ENCODE results near the gene MAEA. TPM values are rescaled to one million over a fixed set of nuclear protein-coding genes. Genes with fewer than 3 reads are reported as not detected.

Gene MAEA
- total and polyA plus RNA-seq, 2 experiments from 2014 or later: 57.3 to 85.0 TPM

DNA sequence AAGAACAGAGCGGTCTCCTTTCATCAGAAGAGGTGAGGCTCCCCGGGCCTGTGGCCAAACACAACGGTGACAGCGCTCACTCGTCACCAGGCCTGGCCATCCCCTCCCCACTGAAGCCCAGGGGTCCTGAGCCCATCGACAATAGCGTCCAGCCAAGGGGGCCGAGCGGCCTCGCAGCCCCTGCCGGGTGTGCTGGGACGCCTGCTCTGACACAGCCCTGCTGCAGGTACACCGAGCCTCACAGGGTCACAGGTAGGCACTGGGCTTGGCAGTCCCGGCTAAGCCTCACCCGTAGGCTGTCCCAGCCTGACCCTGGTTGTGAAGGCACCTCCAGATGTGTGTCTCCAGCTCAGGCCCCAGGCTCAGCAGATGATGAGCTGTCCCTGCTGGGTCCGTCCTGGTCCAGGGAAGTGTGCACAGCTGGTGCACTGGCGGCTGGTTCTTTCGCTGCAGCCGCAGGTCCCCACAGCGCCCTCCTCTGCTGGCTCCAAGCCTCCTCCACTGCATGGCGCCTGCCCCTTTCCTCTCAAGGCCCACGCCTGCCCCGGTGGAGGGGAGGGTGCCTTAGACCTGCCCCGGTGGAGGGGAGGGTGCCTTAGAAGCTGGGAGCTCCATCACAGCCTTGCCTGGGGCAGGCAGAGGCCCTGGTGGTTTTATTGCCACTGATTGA lies 78.9 kb downstream of the MAEA start:
- Histone ChIP-seq H3K9me2 (ENCODE audit: insufficient read depth) (no peaks in the 10 kb centered on the region), H4K20me1 (ENCODE audit: insufficient read depth) (no peaks in the 10 kb centered on the region), H3K9ac (no peak overlapping the region), H3K79me2 (ENCODE audit: insufficient read depth) (no peaks in the 10 kb centered on the region), H3F3A (ENCODE audit: insufficient read depth) (no peaks in the 10 kb centered on the region), H3K36me3 (ENCODE audit: low read depth) (no peaks in the 10 kb centered on the region), H3K9me3 (ENCODE audit: low read depth) (no peaks in the 10 kb centered on the region), H3K4me3 (no peak overlapping the region), H3K4me1 (ENCODE audit: insufficient read depth) (no peaks in the 10 kb centered on the region), H2AFZ (no peak overlapping the region), H3K27me3 (replicated peaks; ENCODE audit: insufficient read depth) (no peaks in the 10 kb centered on the region), H3K27ac (no peak overlapping the region), H3K4me2 (ENCODE audit: unreplicated experiment) (no peak overlapping the region)
- no peak for TF ChIP-seq EZH2 (IDR thresholded peaks at IDR 0.05; ENCODE audit: insufficient read depth, poor library complexity, severe bottlenecking)
- TF ChIP-seq EZH2phosphoT487 (IDR thresholded peaks at IDR 0.05; ENCODE audit: insufficient read depth, low read depth): no peak
- no peak for DNase-seq
- 90 to 93% methylated on average over 23 to 24 of the region's 24 CpGs for WGBS, 2 experiments (ENCODE audit: low coverage in 1 of 2, low lambda C conversion rate in 2 of 2, missing lambda C conversion rate in 2 of 2)
- in situ Hi-C loops (cut with MboI): no loop called here

DNA sequence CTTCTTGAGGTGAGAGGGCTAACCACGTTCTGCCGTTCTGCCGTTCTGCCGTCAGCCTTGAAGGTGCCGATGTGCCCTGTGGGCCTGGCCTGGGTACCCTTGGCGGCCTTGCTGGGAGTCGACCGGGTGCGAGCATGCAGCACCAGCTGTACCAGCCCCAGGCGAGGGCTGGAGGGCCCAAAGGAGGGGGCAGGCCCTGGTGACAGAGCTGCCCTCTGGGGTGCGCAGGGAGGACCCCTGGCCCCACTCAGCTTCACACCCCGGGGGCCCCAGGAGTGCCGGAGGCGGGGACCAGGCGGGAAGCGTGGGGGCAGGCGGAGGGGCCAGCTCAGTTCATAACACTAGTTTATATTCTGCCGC lies 79.4 kb downstream of the MAEA start:
- Histone ChIP-seq H4K20me1 (ENCODE audit: insufficient read depth) (no peaks in the 10 kb centered on the region), H2AFZ (no peak overlapping the region), H3K27me3 (replicated peaks; ENCODE audit: insufficient read depth) (no peaks in the 10 kb centered on the region), H3K79me2 (ENCODE audit: insufficient read depth) (no peaks in the 10 kb centered on the region), H3K4me2 (ENCODE audit: unreplicated experiment) (no peak overlapping the region), H3K4me1 (ENCODE audit: insufficient read depth) (no peaks in the 10 kb centered on the region), H3K4me3 (no peak overlapping the region), H3K36me3 (ENCODE audit: low read depth) (no peaks in the 10 kb centered on the region), H3K9me2 (ENCODE audit: insufficient read depth) (no peaks in the 10 kb centered on the region), H3K9ac (no peak overlapping the region), H3K9me3 (ENCODE audit: low read depth) (no peaks in the 10 kb centered on the region), H3F3A (ENCODE audit: insufficient read depth) (no peaks in the 10 kb centered on the region), H3K27ac (no peak overlapping the region)
- 94 to 95% methylated on average over 16 to 18 of the region's 18 CpGs for WGBS, 2 experiments (ENCODE audit: low coverage in 1 of 2, low lambda C conversion rate in 2 of 2, missing lambda C conversion rate in 2 of 2)
- in situ Hi-C loops (cut with MboI): no loop called here
- no peak for DNase-seq
- TF ChIP-seq EZH2 (IDR thresholded peaks at IDR 0.05; ENCODE audit: insufficient read depth, poor library complexity, severe bottlenecking) (no peak), EZH2phosphoT487 (IDR thresholded peaks at IDR 0.05; ENCODE audit: insufficient read depth, low read depth) (no peak)

DNA sequence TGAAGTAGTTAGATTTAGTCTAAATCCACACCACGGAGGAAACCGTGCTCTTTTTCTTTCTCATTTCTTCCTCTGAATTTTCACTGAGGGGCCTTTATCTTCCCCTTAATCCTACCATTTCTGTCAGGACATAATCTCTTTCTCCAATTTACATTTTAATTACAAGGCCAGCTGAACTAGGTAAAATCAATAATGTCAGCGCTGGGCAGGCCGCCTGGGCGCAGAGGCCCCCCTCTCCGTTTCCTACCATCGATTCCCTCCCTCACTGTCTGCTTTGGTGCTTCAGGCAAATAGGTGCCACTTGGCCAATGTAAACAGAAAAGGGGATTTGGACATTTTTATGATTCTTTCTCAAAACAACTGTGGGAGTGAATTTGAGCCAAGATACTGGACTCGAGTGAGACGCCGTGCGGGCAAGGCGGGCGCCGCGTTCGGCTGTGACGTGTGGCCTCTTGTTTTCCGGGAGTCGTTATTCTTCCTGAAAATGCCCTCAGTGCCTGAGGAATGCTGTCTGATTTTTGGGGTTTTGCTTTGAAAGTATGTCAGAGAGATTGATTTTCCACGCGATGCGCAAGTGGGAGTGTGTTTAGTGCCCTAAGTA lies 79.9 kb downstream of the MAEA start:
- H4K20me1 ChIP-seq (ENCODE audit: insufficient read depth): no peaks in the 10 kb centered on the region
- no peaks in the 10 kb centered on the region for H3K4me1 ChIP-seq (ENCODE audit: insufficient read depth)
- H3K9ac ChIP-seq: no peak overlapping the region
- no peak overlapping the region for H3K4me2 ChIP-seq (ENCODE audit: unreplicated experiment)
- no peaks in the 10 kb centered on the region for H3F3A ChIP-seq (ENCODE audit: insufficient read depth)
- WGBS, 2 experiments (ENCODE audit: low coverage in 1 of 2, low lambda C conversion rate in 2 of 2, missing lambda C conversion rate in 2 of 2): 94 to 98% methylated on average over 22 of the region's 22 CpGs
- no peaks in the 10 kb centered on the region for H3K79me2 ChIP-seq (ENCODE audit: insufficient read depth)
- TF ChIP-seq EZH2 (IDR thresholded peaks at IDR 0.05; ENCODE audit: insufficient read depth, poor library complexity, severe bottlenecking) (no peak), EZH2phosphoT487 (IDR thresholded peaks at IDR 0.05; ENCODE audit: insufficient read depth, low read depth) (no peak)
- no peak for DNase-seq
- no peaks in the 10 kb centered on the region for H3K9me3 ChIP-seq (ENCODE audit: low read depth)
- H3K4me3 ChIP-seq: no peak overlapping the region
- H2AFZ ChIP-seq: no peak overlapping the region
- no peaks in the 10 kb centered on the region for H3K27me3 ChIP-seq (replicated peaks; ENCODE audit: insufficient read depth)
- no peaks in the 10 kb centered on the region for H3K36me3 ChIP-seq (ENCODE audit: low read depth)
- H3K27ac ChIP-seq: no peak overlapping the region
- in situ Hi-C loops (cut with MboI): no loop called here
- no peaks in the 10 kb centered on the region for H3K9me2 ChIP-seq (ENCODE audit: insufficient read depth)

DNA sequence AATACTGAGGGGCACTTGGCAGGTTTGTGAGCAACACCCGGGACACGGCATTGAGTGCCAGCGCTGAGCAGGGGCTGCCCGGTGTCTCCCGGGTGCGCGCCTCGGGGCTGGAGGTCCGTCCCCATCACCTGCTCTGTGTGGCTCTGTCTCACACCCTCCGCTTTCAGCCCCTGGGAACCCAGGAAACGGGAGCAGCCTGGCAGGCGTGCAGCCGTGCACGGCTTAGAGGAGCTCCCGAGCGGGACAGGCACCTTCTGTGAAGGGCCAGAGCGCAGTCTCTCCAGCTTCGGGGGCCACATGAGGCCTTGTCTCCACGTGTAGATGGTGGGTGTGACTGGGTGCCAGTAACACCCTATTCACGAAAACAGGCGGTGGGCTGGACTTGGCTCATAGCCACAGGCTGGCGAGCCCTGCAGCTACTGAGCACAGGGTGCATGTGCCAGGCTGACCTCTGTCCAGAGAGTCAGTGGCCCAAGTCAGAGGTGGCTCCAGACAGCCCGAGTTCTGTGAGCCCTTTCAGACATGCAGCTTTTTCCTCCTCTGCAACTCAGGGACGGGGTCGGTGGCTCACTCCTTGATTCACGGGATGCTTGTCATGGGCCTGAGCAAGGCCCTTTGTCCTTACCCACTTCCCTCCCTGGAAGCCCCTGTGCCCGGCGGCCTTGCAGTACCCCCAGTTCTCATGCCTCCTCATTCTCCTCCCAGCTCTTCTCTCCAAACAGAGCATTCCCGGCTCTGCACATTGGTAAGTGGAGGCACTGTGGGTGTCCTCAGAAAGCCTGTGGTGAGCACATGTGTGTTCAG lies 80.8 kb downstream of the MAEA start:
- Histone ChIP-seq H2AFZ (no peak overlapping the region), H3K27me3 (replicated peaks; ENCODE audit: insufficient read depth) (no peaks in the 10 kb centered on the region), H3K9ac (no peak overlapping the region), H3F3A (ENCODE audit: insufficient read depth) (no peaks in the 10 kb centered on the region), H3K36me3 (ENCODE audit: low read depth) (no peaks in the 10 kb centered on the region), H3K27ac (no peak overlapping the region), H4K20me1 (ENCODE audit: insufficient read depth) (no peaks in the 10 kb centered on the region), H3K4me1 (ENCODE audit: insufficient read depth) (no peaks in the 10 kb centered on the region), H3K4me3 (no peak overlapping the region), H3K79me2 (ENCODE audit: insufficient read depth) (no peaks in the 10 kb centered on the region), H3K4me2 (ENCODE audit: unreplicated experiment) (no peak overlapping the region), H3K9me2 (ENCODE audit: insufficient read depth) (no peaks in the 10 kb centered on the region), H3K9me3 (ENCODE audit: low read depth) (no peaks in the 10 kb centered on the region)
- in situ Hi-C loops (cut with MboI): no loop called here
- 82 to 85% methylated on average over 28 to 29 of the region's 29 CpGs for WGBS, 2 experiments (ENCODE audit: low coverage in 1 of 2, low lambda C conversion rate in 2 of 2, missing lambda C conversion rate in 2 of 2)
- no peak for TF ChIP-seq EZH2 (IDR thresholded peaks at IDR 0.05; ENCODE audit: insufficient read depth, poor library complexity, severe bottlenecking)
- no peak for TF ChIP-seq EZH2phosphoT487 (IDR thresholded peaks at IDR 0.05; ENCODE audit: insufficient read depth, low read depth)
- DNase-seq: no peak
